ENCODE measurements around the gene GSX2. TPM values are rescaled to one million over a fixed set of nuclear protein-coding genes. Genes with fewer than 3 reads are reported as not detected.

The GSX2 gene
- total RNA-seq, 1 experiment from 2014 or later, result not detected

GRCh38 chr4:54099287-54099747, 646 bp upstream of the GSX2 start:
- CTCF ChIA-PET, result interaction anchor here (0.6 kb wide), 1 partner anchor 20 kb away, joined by 3 read pairs; no protein-coding TSS in a partner anchor
- intact Hi-C loops (cut with micrococcal nuclease), result no loop called here
- H4K20me1 ChIP-seq (ENCODE audit: insufficient read depth), result no peaks in the 10 kb centered on the region
- no peaks in the 10 kb centered on the region for H3K36me3 ChIP-seq (ENCODE audit: control insufficient read depth in 1 of 2, insufficient read depth in 2 of 2, low read length in 2 of 2)
- POLR2A ChIA-PET, result no interaction called here
- RAD21 ChIA-PET (ENCODE audit: low non-redundant PET in 1 of 2, low total read pairs in 2 of 2, uncharacterized antibody in 2 of 2, unreplicated experiment in 2 of 2), result no interaction called here
- DNase-seq (ENCODE audit: low read depth, low spot score) (no peak), ATAC-seq (no peak)
- H3K9me3 ChIP-seq (ENCODE audit: control insufficient read depth in 1 of 2, insufficient read depth in 1 of 2, low read depth in 1 of 2, low read length in 2 of 2), result no peaks in the 10 kb centered on the region
- no peaks in the 10 kb centered on the region for H3K9me2 ChIP-seq (ENCODE audit: insufficient read depth)
- H3K27ac ChIP-seq (ENCODE audit: low read depth, low read length), result no peak overlapping the region
- no peaks in the 10 kb centered on the region for H3K79me2 ChIP-seq (ENCODE audit: insufficient read depth, low read length)
- peaks cover 30% of the 10 kb centered on the region for H3K27me3 ChIP-seq (ENCODE audit: insufficient read depth, low read length)
- no peak overlapping the region for H3K4me2 ChIP-seq (ENCODE audit: low read length)
- H2AFZ ChIP-seq (ENCODE audit: low read depth, low read length, poor library complexity, severe bottlenecking), result no peak overlapping the region
- H3K4me1 ChIP-seq (ENCODE audit: control insufficient read depth in 1 of 2, insufficient read depth in 2 of 2, low read length in 2 of 2), result no peaks in the 10 kb centered on the region
- no peak overlapping the region for H3K4me3 ChIP-seq (replicated peaks in 1 of 2; ENCODE audit: low read depth in 1 of 2, low read length in 2 of 2)
- H3K9ac ChIP-seq (ENCODE audit: low read length), result no peak overlapping the region
- no TSS peak for BruUV-seq (replicated peaks)
- TF ChIP-seq ZNF274 (IDR thresholded peaks at IDR 0.05; ENCODE audit: low read depth, low read length), result no peak
- TF ChIP-seq CBX3 (IDR thresholded peaks at IDR 0.05; ENCODE audit: low read depth), result no peak
- no peak for TF ChIP-seq ZBTB33 (IDR thresholded peaks at IDR 0.05; ENCODE audit: extremely low read depth, insufficient replicate concordance, low read length)
- no peak for TF ChIP-seq POLR2AphosphoS5 (IDR thresholded peaks at IDR 0.05; ENCODE audit: low read depth, low read length)
- no peak for TF ChIP-seq SRF (IDR thresholded peaks at IDR 0.05; ENCODE audit: low read depth)

- ChIA-PET CTCF (no interaction called here), RAD21 (ENCODE audit: low non-redundant PET in 1 of 2, low total read pairs in 2 of 2, uncharacterized antibody in 2 of 2, unreplicated experiment in 2 of 2) (no interaction called here), POLR2A (no interaction called here)
- no peaks in the 10 kb centered on the region for H3K36me3 ChIP-seq (ENCODE audit: control insufficient read depth in 1 of 2, insufficient read depth in 2 of 2, low read length in 2 of 2)
- intact Hi-C loops (cut with micrococcal nuclease), result no loop called here
- no TSS peak for BruUV-seq (replicated peaks)
- no peaks in the 10 kb centered on the region for H4K20me1 ChIP-seq (ENCODE audit: insufficient read depth)
- no peak for DNase-seq (ENCODE audit: low read depth, low spot score)
- no peaks in the 10 kb centered on the region for H3K9me2 ChIP-seq (ENCODE audit: insufficient read depth)
- H3K4me1 ChIP-seq (ENCODE audit: control insufficient read depth in 1 of 2, insufficient read depth in 2 of 2, low read length in 2 of 2), result no peaks in the 10 kb centered on the region
- H3K4me2 ChIP-seq (ENCODE audit: low read length), result no peak overlapping the region
- no peak overlapping the region for H2AFZ ChIP-seq (ENCODE audit: low read depth, low read length, poor library complexity, severe bottlenecking)
- H3K9ac ChIP-seq (ENCODE audit: low read length), result no peak overlapping the region
- ATAC-seq, result no peak
- no peaks in the 10 kb centered on the region for H3K79me2 ChIP-seq (ENCODE audit: insufficient read depth, low read length)
- no peaks in the 10 kb centered on the region for H3K9me3 ChIP-seq (ENCODE audit: control insufficient read depth in 1 of 2, insufficient read depth in 1 of 2, low read depth in 1 of 2, low read length in 2 of 2)
- peaks cover 30% of the 10 kb centered on the region for H3K27me3 ChIP-seq (ENCODE audit: insufficient read depth, low read length)
- H3K4me3 ChIP-seq (replicated peaks in 1 of 2; ENCODE audit: low read depth in 1 of 2, low read length in 2 of 2), result no peak overlapping the region
- H3K27ac ChIP-seq (ENCODE audit: low read depth, low read length), result no peak overlapping the region
- no peak for TF ChIP-seq CEBPB (IDR thresholded peaks at IDR 0.05; ENCODE audit: low read depth)
- no peak for TF ChIP-seq MAX (IDR thresholded peaks at IDR 0.05)
- no peak for TF ChIP-seq SP1 (IDR thresholded peaks at IDR 0.05; ENCODE audit: low read depth)
- no peak for TF ChIP-seq ELF1 (IDR thresholded peaks at IDR 0.05; ENCODE audit: borderline replicate concordance, low read depth)
- no peak for TF ChIP-seq SRF (IDR thresholded peaks at IDR 0.05; ENCODE audit: low read depth)
- no peak for TF ChIP-seq FOSL1 (IDR thresholded peaks at IDR 0.05; ENCODE audit: low read depth)
- TF ChIP-seq POLR2A (IDR thresholded peaks at IDR 0.05; ENCODE audit: borderline replicate concordance, extremely low read depth, insufficient read depth, insufficient read length), result no peak
- TF ChIP-seq RAD21 (IDR thresholded peaks at IDR 0.05; ENCODE audit: low read depth), result no peak
- no peak for TF ChIP-seq EZH2 (IDR thresholded peaks at IDR 0.05)
- TF ChIP-seq POLR2AphosphoS5 (IDR thresholded peaks at IDR 0.05; ENCODE audit: low read depth, low read length), result no peak
- no peak for TF ChIP-seq ATF3 (IDR thresholded peaks at IDR 0.05)
- no peak for TF ChIP-seq TCF7L2 (IDR thresholded peaks at IDR 0.05; ENCODE audit: borderline replicate concordance, extremely low read depth, insufficient read depth, insufficient read length)
- no peak for TF ChIP-seq CBX3 (IDR thresholded peaks at IDR 0.05; ENCODE audit: low read depth)
- TF ChIP-seq YY1 (IDR thresholded peaks at IDR 0.05; ENCODE audit: extremely low read depth, insufficient replicate concordance, low read depth, low read length), result no peak
- no peak for TF ChIP-seq JUND (IDR thresholded peaks at IDR 0.05)
- no peak for TF ChIP-seq ZBTB33 (IDR thresholded peaks at IDR 0.05; ENCODE audit: extremely low read depth, insufficient replicate concordance, low read length)
These were observed 729 bp downstream of the GSX2 start for GRCh38 chr4:54100595-54101189.

Data from HCT116 (cell line).